ENCODE measurements around the gene PYGM. TPM values are rescaled to one million over a fixed set of nuclear protein-coding genes. Genes with fewer than 3 reads are reported as not detected.

Gene PYGM
- total and polyA plus RNA-seq, 2 donors (not counting 1 experiment from before 2014, with no cell fraction given) = 0.50 to 1.9 TPM

DNA sequence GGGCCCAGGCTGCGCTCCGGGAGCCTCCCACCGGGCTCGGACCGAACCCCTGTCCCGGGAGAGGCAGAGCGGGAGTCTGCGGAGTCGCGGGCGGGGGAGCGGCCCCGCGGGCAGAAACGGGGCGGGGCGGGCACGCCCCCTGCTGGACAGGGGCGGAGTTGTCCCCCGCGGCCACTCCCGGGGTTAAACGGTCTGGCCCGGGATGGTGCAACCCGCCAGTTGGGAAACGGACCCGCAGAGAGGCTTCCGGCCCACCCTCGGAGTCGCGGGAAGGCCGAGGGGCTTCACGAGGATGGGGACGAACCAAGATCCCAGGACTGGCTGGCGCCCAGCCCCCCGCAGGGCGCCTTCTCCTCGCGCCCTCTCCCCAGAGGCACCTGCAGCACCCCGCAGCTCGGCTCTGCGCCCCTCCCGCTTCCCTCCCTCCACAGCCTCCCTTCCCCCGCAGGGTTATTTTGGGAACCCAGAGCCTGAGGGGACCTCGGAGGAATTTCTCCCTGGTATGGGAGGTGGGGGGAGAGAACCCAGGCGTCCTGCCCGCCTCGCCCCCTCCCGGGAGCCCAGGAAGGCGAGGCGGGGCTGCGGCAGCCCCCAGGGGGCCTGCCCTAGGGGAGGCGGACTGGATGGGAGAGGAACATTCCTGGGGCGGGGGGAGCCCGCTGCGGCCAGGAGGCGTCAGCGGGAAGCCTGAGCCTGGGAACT lies 16.7 kb downstream of the PYGM start:
- H3K4me2 ChIP-seq (ENCODE audit: extremely low read depth, insufficient read depth, low read length) = peak overlapping the region; percentile 80
- no peak for TF ChIP-seq EZH2 (IDR thresholded peaks at IDR 0.05; ENCODE audit: low read length, missing control alignments)
- TF ChIP-seq, protein P1, sequence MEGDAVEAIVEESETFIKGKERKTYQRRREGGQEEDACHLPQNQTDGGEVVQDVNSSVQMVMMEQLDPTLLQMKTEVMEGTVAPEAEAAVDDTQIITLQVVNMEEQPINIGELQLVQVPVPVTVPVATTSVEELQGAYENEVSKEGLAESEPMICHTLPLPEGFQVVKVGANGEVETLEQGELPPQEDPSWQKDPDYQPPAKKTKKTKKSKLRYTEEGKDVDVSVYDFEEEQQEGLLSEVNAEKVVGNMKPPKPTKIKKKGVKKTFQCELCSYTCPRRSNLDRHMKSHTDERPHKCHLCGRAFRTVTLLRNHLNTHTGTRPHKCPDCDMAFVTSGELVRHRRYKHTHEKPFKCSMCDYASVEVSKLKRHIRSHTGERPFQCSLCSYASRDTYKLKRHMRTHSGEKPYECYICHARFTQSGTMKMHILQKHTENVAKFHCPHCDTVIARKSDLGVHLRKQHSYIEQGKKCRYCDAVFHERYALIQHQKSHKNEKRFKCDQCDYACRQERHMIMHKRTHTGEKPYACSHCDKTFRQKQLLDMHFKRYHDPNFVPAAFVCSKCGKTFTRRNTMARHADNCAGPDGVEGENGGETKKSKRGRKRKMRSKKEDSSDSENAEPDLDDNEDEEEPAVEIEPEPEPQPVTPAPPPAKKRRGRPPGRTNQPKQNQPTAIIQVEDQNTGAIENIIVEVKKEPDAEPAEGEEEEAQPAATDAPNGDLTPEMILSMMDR (conservative IDR thresholded peaks at IDR 0.05 in 1 of 2, IDR thresholded peaks at IDR 0.05 in 1 of 2; ENCODE audit: low read depth in 1 of 2, low read length in 2 of 2) = peak; percentile 53 to 65
- no peaks in the 10 kb centered on the region for H3K36me3 ChIP-seq (ENCODE audit: control insufficient read depth, insufficient read depth, low read length)
- H3K9ac ChIP-seq (ENCODE audit: insufficient read depth, low read length) = peak overlapping the region; percentile 63
- peaks cover 18% of the 10 kb centered on the region for H3K27me3 ChIP-seq (ENCODE audit: control insufficient read depth, insufficient read depth, low read length)
- H4K20me1 ChIP-seq (ENCODE audit: control insufficient read depth, extremely low read depth, insufficient read depth, low read length) = no peaks in the 10 kb centered on the region
- H3K4me1 ChIP-seq (ENCODE audit: control insufficient read depth, extremely low read depth, insufficient read depth, low read length) = peaks cover 22% of the 10 kb centered on the region
- H3K27ac ChIP-seq (ENCODE audit: insufficient read depth, low read length) = no peak overlapping the region
- no peak for DNase-seq (ENCODE audit: low read depth in 2 of 2)
- no peaks in the 10 kb centered on the region for H3K79me2 ChIP-seq (ENCODE audit: control insufficient read depth, insufficient read depth, low read length)
- peak overlapping the region; percentile 81 for H2AFZ ChIP-seq (ENCODE audit: low read length)
- H3K4me3 ChIP-seq (replicated peaks in 1 of 4; ENCODE audit: control extremely low read depth in 1 of 4, insufficient read depth in 1 of 4, low read depth in 3 of 4, low read length in 4 of 4) = peak overlapping the region in 3 of 4 experiments; percentile 46 to 56 (median 48)
- H3K9me3 ChIP-seq (ENCODE audit: control insufficient read depth, insufficient read depth, low read depth, low read length) = no peaks in the 10 kb centered on the region

DNA sequence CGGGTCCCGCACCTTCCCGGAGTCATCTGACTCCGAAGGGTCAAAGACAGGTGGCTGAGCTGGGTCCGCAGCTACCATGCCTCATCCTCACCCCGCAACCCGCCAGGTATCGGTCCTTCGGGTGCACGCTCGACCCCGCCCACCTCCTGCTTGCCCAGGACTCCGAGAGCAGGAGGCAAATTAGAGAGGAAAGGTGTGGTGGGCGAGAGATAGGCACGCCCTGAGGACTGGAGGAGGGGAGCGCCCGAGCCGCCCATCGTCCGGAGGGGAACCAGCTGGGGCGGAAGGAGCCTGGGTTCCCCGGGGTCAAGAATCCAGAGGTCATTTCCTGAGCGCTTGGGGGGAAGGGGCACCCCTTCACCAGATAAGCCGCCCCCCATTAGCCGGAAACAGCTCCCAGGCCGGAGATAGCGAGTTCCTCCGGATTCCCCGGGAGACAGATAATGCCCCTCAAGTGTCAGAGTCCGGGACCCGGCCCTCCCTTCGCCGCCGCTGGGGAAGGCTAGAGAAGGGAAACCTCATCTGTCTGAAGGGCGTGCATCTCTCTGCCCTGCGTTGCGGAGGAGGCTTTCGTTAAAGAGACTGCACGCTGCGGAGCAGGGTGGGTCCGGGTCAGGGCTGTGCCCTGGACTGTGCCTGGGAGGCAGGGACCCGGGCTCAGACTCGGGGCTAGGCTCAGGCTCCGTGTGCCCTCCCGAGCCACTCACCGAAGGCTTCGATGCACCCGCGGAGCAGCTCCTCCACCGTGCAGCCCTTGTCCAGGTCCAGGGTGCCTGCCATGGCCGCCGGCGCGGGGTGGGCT lies 17.5 kb downstream of the PYGM start:
- DNase-seq (ENCODE audit: low read depth in 2 of 2) = no peak
- H3K9me3 ChIP-seq (ENCODE audit: control insufficient read depth, insufficient read depth, low read depth, low read length) = no peaks in the 10 kb centered on the region
- peak overlapping the region; percentile 16 to 56 (median 47) for H3K4me3 ChIP-seq (replicated peaks in 1 of 4; ENCODE audit: control extremely low read depth in 1 of 4, insufficient read depth in 1 of 4, low read depth in 3 of 4, low read length in 4 of 4)
- H3K4me1 ChIP-seq (ENCODE audit: control insufficient read depth, extremely low read depth, insufficient read depth, low read length) = peaks cover 22% of the 10 kb centered on the region
- peaks cover 18% of the 10 kb centered on the region for H3K27me3 ChIP-seq (ENCODE audit: control insufficient read depth, insufficient read depth, low read length)
- H3K27ac ChIP-seq (ENCODE audit: insufficient read depth, low read length) = no peak overlapping the region
- no peaks in the 10 kb centered on the region for H4K20me1 ChIP-seq (ENCODE audit: control insufficient read depth, extremely low read depth, insufficient read depth, low read length)
- peak overlapping the region; percentile 81 for H2AFZ ChIP-seq (ENCODE audit: low read length)
- peak overlapping the region; percentile 46 for H3K9ac ChIP-seq (ENCODE audit: insufficient read depth, low read length)
- peak overlapping the region; percentile 80 for H3K4me2 ChIP-seq (ENCODE audit: extremely low read depth, insufficient read depth, low read length)
- H3K36me3 ChIP-seq (ENCODE audit: control insufficient read depth, insufficient read depth, low read length) = no peaks in the 10 kb centered on the region
- no peaks in the 10 kb centered on the region for H3K79me2 ChIP-seq (ENCODE audit: control insufficient read depth, insufficient read depth, low read length)
- no peak for TF ChIP-seq EZH2 (IDR thresholded peaks at IDR 0.05; ENCODE audit: low read length, missing control alignments)
- TF ChIP-seq, protein P1 (conservative IDR thresholded peaks at IDR 0.05 in 1 of 2, IDR thresholded peaks at IDR 0.05 in 1 of 2; ENCODE audit: low read depth in 1 of 2, low read length in 2 of 2) = no peak

DNA sequence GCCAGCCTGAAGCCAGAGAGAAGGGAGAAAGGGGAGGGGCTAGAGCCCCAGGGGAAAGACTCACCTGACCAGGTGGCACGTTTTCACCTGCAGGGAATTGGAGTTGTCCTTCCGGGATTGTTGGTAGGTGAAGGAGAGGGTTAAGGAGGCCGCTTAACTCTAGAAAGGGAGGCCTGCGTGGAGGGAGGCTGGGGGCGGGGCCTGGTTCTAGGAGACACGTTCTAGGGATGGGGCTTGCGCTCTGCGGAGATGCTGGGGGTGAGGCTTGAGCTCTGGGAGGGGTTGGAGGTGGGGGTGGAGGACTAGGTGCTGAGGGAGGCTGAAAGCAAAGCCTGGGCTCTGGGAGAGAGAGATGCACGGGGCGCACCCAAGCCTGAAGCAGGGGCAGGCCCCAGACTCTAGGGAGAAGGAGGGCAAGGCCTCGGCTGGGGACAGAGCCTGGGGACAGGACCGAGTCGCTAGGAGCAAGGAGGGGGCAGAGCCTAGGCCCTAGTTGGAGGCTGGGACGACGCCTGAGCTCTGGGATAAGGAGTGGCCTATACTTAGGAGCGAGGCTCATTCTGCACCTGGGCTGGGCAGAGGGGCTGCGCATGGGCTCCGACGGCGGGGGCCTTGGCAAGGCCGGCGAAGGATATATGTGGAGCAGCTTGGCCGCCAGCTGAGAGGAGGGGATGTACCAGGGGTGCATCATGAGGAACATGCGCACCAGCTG lies 18.2 kb downstream of the PYGM start:
- Histone ChIP-seq H4K20me1 (ENCODE audit: control insufficient read depth, extremely low read depth, insufficient read depth, low read length) (no peaks in the 10 kb centered on the region), H3K36me3 (ENCODE audit: control insufficient read depth, insufficient read depth, low read length) (no peaks in the 10 kb centered on the region), H3K4me1 (ENCODE audit: control insufficient read depth, extremely low read depth, insufficient read depth, low read length) (peaks cover 22% of the 10 kb centered on the region), H3K9ac (ENCODE audit: insufficient read depth, low read length) (no peak overlapping the region), H3K79me2 (ENCODE audit: control insufficient read depth, insufficient read depth, low read length) (no peaks in the 10 kb centered on the region), H3K4me2 (ENCODE audit: extremely low read depth, insufficient read depth, low read length) (no peak overlapping the region), H2AFZ (ENCODE audit: low read length) (no peak overlapping the region), H3K9me3 (ENCODE audit: control insufficient read depth, insufficient read depth, low read depth, low read length) (no peaks in the 10 kb centered on the region), H3K27ac (ENCODE audit: insufficient read depth, low read length) (no peak overlapping the region), H3K27me3 (ENCODE audit: control insufficient read depth, insufficient read depth, low read length) (peaks cover 18% of the 10 kb centered on the region), H3K4me3 (replicated peaks in 1 of 4; ENCODE audit: control extremely low read depth in 1 of 4, insufficient read depth in 1 of 4, low read depth in 3 of 4, low read length in 4 of 4) (no peak overlapping the region)
- no peak for TF ChIP-seq EZH2 (IDR thresholded peaks at IDR 0.05; ENCODE audit: low read length, missing control alignments)
- TF ChIP-seq, protein P1 (conservative IDR thresholded peaks at IDR 0.05 in 1 of 2, IDR thresholded peaks at IDR 0.05 in 1 of 2; ENCODE audit: low read depth in 1 of 2, low read length in 2 of 2) = no peak
- DNase-seq (ENCODE audit: low read depth in 2 of 2) = no peak

Data from fibroblast of lung (primary cell).